Chondrocyte (in vitro differentiated cells): Measurements from ENCODE around the gene INO80E. TPM values are rescaled to one million over a fixed set of nuclear protein-coding genes. Genes with fewer than 3 reads are reported as not detected.
A peak's percentile ranks its signal among the peaks of the same experiment; 100 is the strongest.

ENCODE experiments used
- DNase-seq: peaks from one replicate; pipeline ENCODE4 v3.0.0; 2021; ENCODE audit warnings: mixed read lengths, low spot score
- H3K27ac Mint-ChIP-seq: one replicate; pipeline ENCODE4 v1.8.0; 2021; ENCODE audit warnings: mild to moderate bottlenecking, moderate library complexity, mixed read lengths; ENCODE audit not compliant: unreplicated experiment
- H3K27me3 Mint-ChIP-seq: 2 replicates; pipeline ENCODE4 v1.8.0; 2021; ENCODE audit warnings: low read depth, mixed read lengths
- H3K36me3 Mint-ChIP-seq: 2 replicates; pipeline ENCODE4 v1.8.0; 2021; ENCODE audit warnings: low read depth, mixed read lengths
- H3K4me1 Mint-ChIP-seq: 2 replicates; pipeline ENCODE4 v1.8.0; 2021; ENCODE audit warnings: low read depth, mild to moderate bottlenecking, mixed read lengths
- H3K4me3 Mint-ChIP-seq: one replicate; pipeline ENCODE4 v1.8.0; 2021; ENCODE audit warnings: mild to moderate bottlenecking, moderate library complexity, mixed read lengths; ENCODE audit not compliant: unreplicated experiment
- H3K9me3 Mint-ChIP-seq: 2 replicates; pipeline ENCODE4 v1.8.0; 2021; ENCODE audit warnings: low read depth, mixed read lengths
- CTCF ChIP-seq: fragments of 200-600 bp; sonication (generic); IDR thresholded peaks from 2 replicates; pipeline ENCODE4 v1.5.0; 2021; ENCODE audit warnings: antibody characterized with exemption, mild to moderate bottlenecking, moderate library complexity
- total RNA-seq: library from RNA; stranded (reverse); gene quantifications from 3 replicates; pipeline ENCODE4 v1.2.1, GENCODE V29; 2021

INO80E gene
- total RNA-seq, 1 donor from 2014 or later: 57.1 TPM

DNA sequence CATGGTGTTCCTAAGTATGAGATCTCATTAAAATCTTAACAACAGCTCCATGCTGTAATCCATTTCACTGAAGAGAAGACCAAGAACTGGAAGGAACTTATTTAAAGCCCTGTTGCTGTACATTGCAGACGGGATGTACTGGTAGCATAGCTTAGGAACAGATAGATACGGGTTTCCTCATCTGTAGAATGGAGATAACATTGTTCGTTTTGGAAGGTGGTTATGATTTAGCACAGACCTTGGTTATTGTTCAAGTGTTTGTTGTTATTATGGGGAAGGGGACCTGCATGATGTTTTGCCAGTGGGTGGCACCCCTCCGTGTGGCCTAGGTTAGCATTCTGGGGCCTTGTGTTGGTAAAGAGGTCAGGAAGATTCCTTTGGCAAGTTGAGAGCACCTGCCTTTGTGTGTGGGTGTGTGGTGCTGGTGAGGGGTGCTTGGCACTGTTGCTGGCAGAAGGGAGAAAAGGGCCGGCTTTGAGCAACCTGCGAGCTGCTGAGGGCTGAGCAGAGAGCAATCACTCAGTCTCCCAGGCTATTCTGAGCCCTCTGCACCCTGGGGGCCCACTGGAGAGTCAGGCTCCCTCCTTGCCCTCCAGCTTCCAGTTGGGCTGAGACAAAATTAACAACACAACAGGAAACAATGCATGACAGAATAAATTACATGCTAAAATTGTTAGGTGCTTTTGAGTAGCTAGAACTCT lies 20.1 kb upstream of the INO80E start:
- no peaks in the 10 kb centered on the region for H3K27me3 Mint-ChIP-seq
- H3K4me3 Mint-ChIP-seq: peak overlapping the region; percentile 94
- H3K4me1 Mint-ChIP-seq: peaks cover 34% of the 10 kb centered on the region
- H3K9me3 Mint-ChIP-seq: no peaks in the 10 kb centered on the region
- no peak for DNase-seq
- H3K36me3 Mint-ChIP-seq: peaks cover 21% of the 10 kb centered on the region
- H3K27ac Mint-ChIP-seq: peak overlapping the region; percentile 86
- TF ChIP-seq CTCF: no peak

GRCh38 chr16:29977063-29977825 lies 18.8 kb upstream of the INO80E start:
- Mint-ChIP-seq H3K4me1 (peaks cover 34% of the 10 kb centered on the region), H3K27ac (no peak overlapping the region), H3K4me3 (no peak overlapping the region), H3K9me3 (no peaks in the 10 kb centered on the region), H3K36me3 (peaks cover 23% of the 10 kb centered on the region), H3K27me3 (no peaks in the 10 kb centered on the region)
- no peak for TF ChIP-seq CTCF
- no peak for DNase-seq

- TF ChIP-seq CTCF: no peak
- no peak for DNase-seq
- Mint-ChIP-seq H3K4me1 (peaks cover 33% of the 10 kb centered on the region), H3K27ac (no peak overlapping the region), H3K4me3 (no peak overlapping the region), H3K27me3 (no peaks in the 10 kb centered on the region), H3K36me3 (peaks cover 30% of the 10 kb centered on the region), H3K9me3 (no peaks in the 10 kb centered on the region)
These were observed 18.0 kb upstream of the INO80E start for GRCh38 chr16:29978081-29978480.

- no peak for TF ChIP-seq CTCF
- peaks cover 29% of the 10 kb centered on the region for H3K4me1 Mint-ChIP-seq
- H3K27me3 Mint-ChIP-seq: no peaks in the 10 kb centered on the region
- DNase-seq: no peak
- H3K4me3 Mint-ChIP-seq: no peak overlapping the region
- H3K9me3 Mint-ChIP-seq: no peaks in the 10 kb centered on the region
- H3K36me3 Mint-ChIP-seq: peaks cover 35% of the 10 kb centered on the region
- no peak overlapping the region for H3K27ac Mint-ChIP-seq
These were observed 17.3 kb upstream of the INO80E start for GRCh38 chr16:29978564-29979270.
